ENCODE results near the gene CD101.

DNA sequence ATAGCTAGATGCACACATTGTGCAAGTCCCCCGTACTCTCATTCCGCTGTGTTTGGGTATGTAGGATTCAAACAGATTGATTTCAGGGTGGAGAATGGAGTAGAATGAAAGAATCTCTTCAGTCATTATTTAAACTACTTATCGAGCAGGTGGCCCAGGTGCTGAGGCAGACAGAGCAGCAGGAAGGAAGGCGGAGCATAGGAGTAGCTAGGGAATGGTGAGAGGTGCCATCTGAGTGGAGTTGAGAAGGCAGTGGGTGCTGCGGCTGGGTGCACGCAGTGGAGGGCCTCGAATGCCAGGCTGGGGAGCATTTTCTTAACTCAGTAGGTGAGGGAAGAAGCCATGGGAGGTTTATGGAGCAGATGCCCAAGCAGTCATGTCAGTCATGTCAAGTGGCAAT, 45.2 kb upstream of the CD101 start:
- TF ChIP-seq, protein P1, sequence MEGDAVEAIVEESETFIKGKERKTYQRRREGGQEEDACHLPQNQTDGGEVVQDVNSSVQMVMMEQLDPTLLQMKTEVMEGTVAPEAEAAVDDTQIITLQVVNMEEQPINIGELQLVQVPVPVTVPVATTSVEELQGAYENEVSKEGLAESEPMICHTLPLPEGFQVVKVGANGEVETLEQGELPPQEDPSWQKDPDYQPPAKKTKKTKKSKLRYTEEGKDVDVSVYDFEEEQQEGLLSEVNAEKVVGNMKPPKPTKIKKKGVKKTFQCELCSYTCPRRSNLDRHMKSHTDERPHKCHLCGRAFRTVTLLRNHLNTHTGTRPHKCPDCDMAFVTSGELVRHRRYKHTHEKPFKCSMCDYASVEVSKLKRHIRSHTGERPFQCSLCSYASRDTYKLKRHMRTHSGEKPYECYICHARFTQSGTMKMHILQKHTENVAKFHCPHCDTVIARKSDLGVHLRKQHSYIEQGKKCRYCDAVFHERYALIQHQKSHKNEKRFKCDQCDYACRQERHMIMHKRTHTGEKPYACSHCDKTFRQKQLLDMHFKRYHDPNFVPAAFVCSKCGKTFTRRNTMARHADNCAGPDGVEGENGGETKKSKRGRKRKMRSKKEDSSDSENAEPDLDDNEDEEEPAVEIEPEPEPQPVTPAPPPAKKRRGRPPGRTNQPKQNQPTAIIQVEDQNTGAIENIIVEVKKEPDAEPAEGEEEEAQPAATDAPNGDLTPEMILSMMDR (conservative IDR thresholded peaks at IDR 0.05) = no peak
- no peak for TF ChIP-seq EZH2 (IDR thresholded peaks at IDR 0.05; ENCODE audit: low read depth)
